Stimulated activated naive CD8-positive, alpha-beta T cell treated with anti-CD3 and anti-CD28 coated beads, Interleukin-15, Interleukin-2, amounts not matched to agents 100 ng/mL and 50 ng/mL, for 24 hours (primary cell): Measurements from ENCODE around the gene HORMAD2.
"Not testable (repeated sequence)": the region's sequence is repeated elsewhere in the genome, so short reads cannot be mapped to it uniquely, and the experiment has no call there.

ENCODE experiments used
- H3K27ac Mint-ChIP-seq: one replicate; pipeline ENCODE4 v1.8.0; 2021; ENCODE audit warnings: mild to moderate bottlenecking, mixed read lengths
- H3K27me3 Mint-ChIP-seq: one replicate; pipeline ENCODE4 v1.8.0; 2021; ENCODE audit warnings: mixed read lengths
- H3K36me3 Mint-ChIP-seq: one replicate; pipeline ENCODE4 v1.8.0; 2021; ENCODE audit warnings: low read depth, mixed read lengths
- H3K4me1 Mint-ChIP-seq: one replicate; pipeline ENCODE4 v1.8.0; 2021; ENCODE audit warnings: low read depth, mixed read lengths
- H3K4me3 Mint-ChIP-seq: one replicate; pipeline ENCODE4 v1.8.0; 2021; ENCODE audit warnings: mild to moderate bottlenecking, mixed read lengths
- H3K9me3 Mint-ChIP-seq: one replicate; pipeline ENCODE4 v1.8.0; 2021; ENCODE audit warnings: mixed read lengths

Gene HORMAD2

GRCh38 chr22:30045901-30046715, 34.2 kb upstream of the HORMAD2 start:
- H3K4me1 Mint-ChIP-seq: peaks cover 7% of the 10 kb centered on the region
- H3K4me3 Mint-ChIP-seq: no peak overlapping the region
- H3K27me3 Mint-ChIP-seq: peaks cover 12% of the 10 kb centered on the region
- H3K9me3 Mint-ChIP-seq: no peaks in the 10 kb centered on the region
- no peaks in the 10 kb centered on the region for H3K36me3 Mint-ChIP-seq
- no peak overlapping the region for H3K27ac Mint-ChIP-seq

- H3K36me3 Mint-ChIP-seq: no peaks in the 10 kb centered on the region
- peaks cover 7% of the 10 kb centered on the region for H3K4me1 Mint-ChIP-seq
- H3K27me3 Mint-ChIP-seq: peaks cover 12% of the 10 kb centered on the region
- no peak overlapping the region for H3K4me3 Mint-ChIP-seq
- no peaks in the 10 kb centered on the region for H3K9me3 Mint-ChIP-seq
- no peak overlapping the region for H3K27ac Mint-ChIP-seq
Observed at GRCh38 chr22:30046716-30047363, 33.4 kb upstream of the HORMAD2 start.

GRCh38 chr22:30047364-30047738, 32.9 kb upstream of the HORMAD2 start:
- peaks cover 12% of the 10 kb centered on the region for H3K27me3 Mint-ChIP-seq
- no peaks in the 10 kb centered on the region for H3K9me3 Mint-ChIP-seq
- no peaks in the 10 kb centered on the region for H3K36me3 Mint-ChIP-seq
- H3K4me1 Mint-ChIP-seq: peaks cover 7% of the 10 kb centered on the region
- no peak overlapping the region for H3K4me3 Mint-ChIP-seq
- no peak overlapping the region for H3K27ac Mint-ChIP-seq

- peaks cover 7% of the 10 kb centered on the region for H3K4me1 Mint-ChIP-seq
- H3K4me3 Mint-ChIP-seq: no peak overlapping the region
- no peaks in the 10 kb centered on the region for H3K36me3 Mint-ChIP-seq
- H3K27me3 Mint-ChIP-seq: peaks cover 4% of the 10 kb centered on the region
- no peaks in the 10 kb centered on the region for H3K9me3 Mint-ChIP-seq
- no peak overlapping the region for H3K27ac Mint-ChIP-seq
Observed at GRCh38 chr22:30048681-30049080, 31.6 kb upstream of the HORMAD2 start.

- H3K27ac Mint-ChIP-seq: no peak overlapping the region
- no peaks in the 10 kb centered on the region for H3K4me1 Mint-ChIP-seq
- H3K36me3 Mint-ChIP-seq: peaks cover 4% of the 10 kb centered on the region
- H3K9me3 Mint-ChIP-seq: peaks cover 4% of the 10 kb centered on the region
- H3K27me3 Mint-ChIP-seq: no peaks in the 10 kb centered on the region
- no peak overlapping the region for H3K4me3 Mint-ChIP-seq
Observed at GRCh38 chr22:30054067-30054763, 26.0 kb upstream of the HORMAD2 start.

- Mint-ChIP-seq H3K27ac (no peak overlapping the region), H3K4me3 (no peak overlapping the region), H3K27me3 (no peaks in the 10 kb centered on the region), H3K36me3 (peaks cover 4% of the 10 kb centered on the region), H3K4me1 (no peaks in the 10 kb centered on the region), H3K9me3 (peaks cover 6% of the 10 kb centered on the region)
Observed at GRCh38 chr22:30054764-30055069, 25.5 kb upstream of the HORMAD2 start.

GRCh38 chr22:30056015-30056414, 24.2 kb upstream of the HORMAD2 start:
- peaks cover 6% of the 10 kb centered on the region for H3K9me3 Mint-ChIP-seq
- no peak overlapping the region for H3K27ac Mint-ChIP-seq
- no peaks in the 10 kb centered on the region for H3K27me3 Mint-ChIP-seq
- H3K4me3 Mint-ChIP-seq: no peak overlapping the region
- no peaks in the 10 kb centered on the region for H3K4me1 Mint-ChIP-seq
- H3K36me3 Mint-ChIP-seq: peaks cover 4% of the 10 kb centered on the region

GRCh38 chr22:30057375-30057774, 22.9 kb upstream of the HORMAD2 start:
- Mint-ChIP-seq H3K27me3 (peaks cover 6% of the 10 kb centered on the region), H3K4me1 (no peaks in the 10 kb centered on the region), H3K36me3 (peaks cover 4% of the 10 kb centered on the region), H3K27ac (no peak overlapping the region), H3K9me3 (peaks cover 6% of the 10 kb centered on the region), H3K4me3 (no peak overlapping the region)

- H3K4me3 Mint-ChIP-seq, H3K27ac Mint-ChIP-seq, H3K4me1 Mint-ChIP-seq: not testable (repeated sequence)
- Mint-ChIP-seq H3K27me3 (peaks cover 21% of the 10 kb centered on the region), H3K9me3 (peaks cover 21% of the 10 kb centered on the region), H3K36me3 (peaks cover 13% of the 10 kb centered on the region)
Observed at GRCh38 chr22:30059346-30060020, 20.8 kb upstream of the HORMAD2 start.

GRCh38 chr22:30061094-30061493, 19.2 kb upstream of the HORMAD2 start:
- Mint-ChIP-seq H3K36me3 (peaks cover 13% of the 10 kb centered on the region), H3K9me3 (peaks cover 23% of the 10 kb centered on the region), H3K27me3 (peaks cover 22% of the 10 kb centered on the region)
- not testable (repeated sequence) for H3K4me1 Mint-ChIP-seq, H3K27ac Mint-ChIP-seq, H3K4me3 Mint-ChIP-seq

- H3K36me3 Mint-ChIP-seq: peaks cover 10% of the 10 kb centered on the region
Observed at GRCh38 chr22:30062259-30062658, 18.0 kb upstream of the HORMAD2 start.

GRCh38 chr22:30062950-30063349, 17.3 kb upstream of the HORMAD2 start:
- Mint-ChIP-seq H3K4me3 (no peak overlapping the region), H3K4me1 (no peaks in the 10 kb centered on the region), H3K9me3 (peaks cover 23% of the 10 kb centered on the region), H3K27me3 (peaks cover 22% of the 10 kb centered on the region), H3K36me3 (peaks cover 10% of the 10 kb centered on the region), H3K27ac (no peak overlapping the region)

More at GRCh38 chr22:30062259-30062658, 18.0 kb upstream of the HORMAD2 start:
- Mint-ChIP-seq H3K9me3 (peaks cover 23% of the 10 kb centered on the region), H3K27me3 (peaks cover 22% of the 10 kb centered on the region), H3K4me3 (no peak overlapping the region), H3K4me1 (no peaks in the 10 kb centered on the region), H3K27ac (no peak overlapping the region)

- Mint-ChIP-seq H3K36me3 (peaks cover 10% of the 10 kb centered on the region), H3K4me1 (no peaks in the 10 kb centered on the region), H3K9me3 (peaks cover 20% of the 10 kb centered on the region), H3K4me3 (no peak overlapping the region), H3K27me3 (peaks cover 22% of the 10 kb centered on the region), H3K27ac (no peak overlapping the region)
Observed at GRCh38 chr22:30064172-30064571, 16.1 kb upstream of the HORMAD2 start.

GRCh38 chr22:30073743-30074142, 6.5 kb upstream of the HORMAD2 start:
- Mint-ChIP-seq H3K4me1 (peaks cover 6% of the 10 kb centered on the region), H3K9me3 (no peaks in the 10 kb centered on the region), H3K36me3 (no peaks in the 10 kb centered on the region), H3K4me3 (no peak overlapping the region), H3K27ac (no peak overlapping the region), H3K27me3 (peaks cover 28% of the 10 kb centered on the region)

GRCh38 chr22:30074147-30074546, 6.1 kb upstream of the HORMAD2 start:
- no peaks in the 10 kb centered on the region for H3K9me3 Mint-ChIP-seq
- H3K36me3 Mint-ChIP-seq: no peaks in the 10 kb centered on the region
- no peak overlapping the region for H3K27ac Mint-ChIP-seq
- peaks cover 10% of the 10 kb centered on the region for H3K4me1 Mint-ChIP-seq
- H3K4me3 Mint-ChIP-seq: no peak overlapping the region
- peaks cover 28% of the 10 kb centered on the region for H3K27me3 Mint-ChIP-seq
